HG02588 (cell line): ENCODE results near the gene ZNF816.
"Not testable (repeated sequence)": the region's sequence is repeated elsewhere in the genome, so short reads cannot be mapped to it uniquely, and the experiment has no call there.

Source experiments
- ATAC-seq: cut with Tn5 transposase; IDR thresholded peaks from one replicate; pipeline ENCODE4 v1.9.1; 2021; ENCODE audit warnings: mild to moderate bottlenecking, moderate library complexity; ENCODE audit not compliant: unreplicated experiment

ZNF816 gene

GRCh38 chr19:52961981-52962380 lies 700 bp downstream of the ZNF816 start:
- ATAC-seq = no peak

DNA sequence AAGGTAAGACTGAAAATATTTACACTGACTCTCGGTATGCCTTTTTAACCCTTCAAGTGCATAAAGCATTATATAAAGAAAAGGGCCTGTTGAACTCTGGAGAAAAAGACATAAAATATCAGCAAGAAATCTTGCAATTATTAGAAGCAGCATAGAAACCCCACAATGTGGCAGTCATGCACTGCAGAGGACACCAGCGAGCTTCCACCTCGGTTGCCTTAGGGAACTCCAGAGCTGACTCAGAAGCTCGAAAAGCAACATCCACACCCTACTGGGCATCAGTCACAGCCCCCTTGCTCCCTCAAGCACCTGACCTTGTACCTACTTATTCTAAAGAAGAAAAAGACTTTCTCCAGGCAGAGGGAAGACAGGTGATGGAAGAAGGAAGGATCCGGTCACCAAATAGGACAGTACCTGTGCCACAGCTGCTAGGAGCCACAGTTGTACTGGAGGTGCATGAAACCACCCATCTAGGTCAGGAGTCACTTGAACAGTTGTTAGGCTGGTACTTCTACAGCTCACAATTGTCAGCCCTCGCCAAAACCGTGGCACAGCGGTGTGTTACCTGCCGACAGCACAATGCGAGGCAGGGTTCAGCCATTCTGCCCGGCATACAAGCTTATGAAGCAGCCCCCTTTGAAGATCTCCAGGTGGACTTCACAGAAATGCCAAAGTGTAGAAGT lies 2.9 kb downstream of the ZNF816 start:
- no peak for ATAC-seq

- ATAC-seq = no peak
These were observed 5.1 kb downstream of the ZNF816 start for GRCh38 chr19:52957591-52957990.

DNA sequence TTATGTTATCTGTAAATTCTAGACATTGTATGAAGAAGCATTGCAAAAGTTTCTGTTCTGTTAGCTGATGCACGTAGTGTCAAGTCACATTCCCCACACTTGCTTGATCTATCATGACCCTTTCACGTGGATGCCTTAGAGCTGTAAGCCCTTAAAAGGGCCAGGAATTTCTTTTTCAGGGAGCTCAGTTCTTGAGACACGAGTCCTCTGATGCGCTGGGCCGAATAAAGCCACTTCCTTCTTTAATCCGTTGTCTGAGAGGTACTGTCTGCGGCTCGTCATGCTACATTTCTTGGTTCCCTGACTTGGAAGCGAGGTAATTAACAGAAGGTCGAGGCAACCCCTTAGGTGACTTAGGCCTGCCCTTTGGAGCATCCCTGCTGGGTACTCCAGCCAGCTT lies 5.8 kb downstream of the ZNF816 start:
- ATAC-seq = no peak

DNA sequence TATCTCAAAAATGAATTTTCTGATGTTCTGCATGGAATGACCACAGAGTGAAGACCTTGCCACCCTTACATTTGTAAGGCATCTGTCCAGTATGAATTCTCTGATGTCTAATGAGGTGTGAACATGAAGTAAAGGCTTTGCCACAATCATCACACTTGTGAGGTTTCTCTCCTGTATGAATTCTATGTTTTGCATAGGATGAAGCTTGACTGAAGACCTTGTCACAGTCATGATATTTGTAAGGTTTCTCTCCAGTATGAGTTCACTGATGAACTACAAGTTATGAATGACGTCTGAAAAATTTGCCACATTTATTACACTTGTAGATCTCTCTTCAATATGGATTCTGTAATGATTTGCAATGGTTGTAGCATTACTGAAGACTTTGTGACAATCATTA lies 13.3 kb downstream of the ZNF816 start:
- ATAC-seq = no peak

GRCh38 chr19:52948025-52948770 lies 14.5 kb downstream of the ZNF816 start:
- no peak for ATAC-seq

- no peak for ATAC-seq
These were observed 16.1 kb downstream of the ZNF816 start for GRCh38 chr19:52946322-52947310.

DNA sequence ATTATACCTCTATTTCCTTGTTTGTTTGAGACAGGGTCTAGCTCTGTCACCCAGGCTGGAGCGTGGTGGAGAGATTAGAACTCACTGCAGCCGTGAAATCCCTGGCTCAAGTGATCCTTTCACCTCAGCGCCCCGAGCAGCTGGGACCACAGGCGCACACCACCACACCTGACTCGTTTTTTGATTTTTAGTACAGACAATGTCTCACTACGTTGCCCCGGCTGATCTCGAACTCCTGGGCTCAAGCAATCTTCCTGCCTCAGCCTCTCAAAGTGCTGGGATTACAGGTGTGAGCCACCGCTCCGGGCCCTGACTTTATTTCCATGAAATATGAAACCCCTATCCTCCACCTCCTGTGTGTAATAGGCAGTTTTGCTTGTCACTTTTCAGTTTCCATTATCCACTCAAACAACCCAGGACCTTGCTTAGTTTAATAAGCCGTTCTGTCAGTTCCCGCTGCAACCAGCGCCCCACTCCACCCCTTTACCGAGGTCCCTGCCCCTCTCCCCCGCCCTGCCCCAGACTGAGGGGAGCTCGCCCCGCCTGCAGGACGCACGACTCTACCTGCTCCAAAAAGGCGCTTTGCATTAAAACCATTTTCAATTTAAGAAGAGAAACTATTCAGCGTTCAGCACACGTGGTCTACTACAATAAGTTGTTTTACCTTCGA lies 16.9 kb downstream of the ZNF816 start:
- ATAC-seq = no peak

DNA sequence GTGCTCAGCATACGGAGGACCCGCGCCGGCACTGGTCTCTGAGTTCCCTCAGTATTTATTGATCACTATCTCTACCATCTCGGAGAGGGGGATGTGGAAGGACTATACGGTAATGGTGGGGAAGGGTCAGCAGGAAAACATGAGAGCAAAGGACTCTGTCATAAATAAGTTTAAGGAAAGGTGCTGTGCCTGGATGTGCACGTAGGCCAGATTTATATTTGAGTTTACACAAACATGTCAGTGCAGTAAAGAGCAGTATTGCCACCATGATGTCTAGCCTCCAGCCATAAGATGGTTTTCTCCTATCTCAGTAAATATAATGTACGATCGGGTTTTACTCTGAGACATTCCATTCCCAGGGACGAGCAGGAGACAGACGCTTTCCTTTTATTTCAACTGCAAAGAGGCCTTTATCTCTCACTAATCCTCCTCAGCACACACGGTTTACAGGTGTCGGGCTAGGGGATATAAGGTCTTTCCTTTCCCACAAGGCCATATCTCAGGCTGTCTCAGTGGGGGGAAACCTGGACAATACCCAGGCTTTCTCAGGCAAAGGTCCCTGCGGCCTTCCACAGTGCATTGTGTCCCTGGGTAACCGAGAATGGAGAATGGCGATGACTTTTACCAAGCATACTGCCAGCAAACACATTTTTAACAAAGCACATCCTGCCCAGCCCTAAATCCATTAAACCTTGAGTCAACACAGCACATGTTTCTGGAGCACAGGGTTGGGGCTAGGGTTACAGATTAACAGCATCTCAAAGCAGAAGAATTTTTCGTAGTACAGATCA lies 17.8 kb downstream of the ZNF816 start:
- ATAC-seq = not testable (repeated sequence)

- no peak for ATAC-seq
These were observed 18.6 kb downstream of the ZNF816 start for GRCh38 chr19:52943884-52944643.

- no peak for ATAC-seq
These were observed 19.4 kb downstream of the ZNF816 start for GRCh38 chr19:52943134-52943883.

- peak; percentile 85 for ATAC-seq
These were observed 20.1 kb downstream of the ZNF816 start for GRCh38 chr19:52942386-52943133.

GRCh38 chr19:52941941-52942385 lies 20.7 kb downstream of the ZNF816 start:
- ATAC-seq = peak; percentile 20

DNA sequence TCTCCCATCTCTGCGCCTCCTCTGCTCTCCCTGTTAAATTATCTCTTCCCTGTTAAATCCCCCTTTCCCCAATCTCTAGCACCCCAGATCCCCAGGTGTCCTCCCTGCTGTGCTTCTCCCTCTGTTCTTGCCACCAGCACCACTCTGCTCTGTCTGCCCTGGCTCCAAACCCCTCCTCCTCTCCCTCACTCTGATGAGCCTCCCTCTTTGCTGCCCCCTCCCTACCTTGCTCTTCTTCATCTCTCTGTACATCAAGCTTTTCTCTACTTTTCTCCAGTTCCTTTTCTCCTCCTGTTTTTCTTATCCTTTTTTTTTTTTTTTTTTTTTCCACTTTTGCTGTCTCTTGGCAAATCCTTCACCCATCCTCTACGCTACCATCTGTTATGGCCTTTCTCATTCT lies 21.2 kb downstream of the ZNF816 start:
- not testable (repeated sequence) for ATAC-seq

GRCh38 chr19:52940905-52941304 lies 21.8 kb downstream of the ZNF816 start:
- ATAC-seq = not testable (repeated sequence)

DNA sequence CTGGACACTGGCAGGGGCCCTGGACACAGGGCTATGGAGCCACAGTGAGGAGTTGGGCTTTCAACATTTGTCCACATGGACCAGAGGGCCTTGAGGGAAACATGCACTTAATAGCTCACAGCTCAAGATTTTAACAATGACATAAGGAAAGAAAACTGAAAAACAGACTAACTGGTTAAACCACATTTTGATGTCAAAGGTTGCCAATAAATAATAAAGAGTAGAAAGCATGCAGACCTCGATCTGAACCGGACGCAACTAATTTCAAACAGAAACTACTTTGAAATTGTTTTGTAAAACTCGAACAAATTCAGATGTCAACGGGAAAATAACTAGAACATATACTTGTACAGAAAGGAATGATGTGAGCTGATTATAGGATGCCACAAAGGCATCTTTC lies 23.9 kb downstream of the ZNF816 start:
- ATAC-seq = no peak

DNA sequence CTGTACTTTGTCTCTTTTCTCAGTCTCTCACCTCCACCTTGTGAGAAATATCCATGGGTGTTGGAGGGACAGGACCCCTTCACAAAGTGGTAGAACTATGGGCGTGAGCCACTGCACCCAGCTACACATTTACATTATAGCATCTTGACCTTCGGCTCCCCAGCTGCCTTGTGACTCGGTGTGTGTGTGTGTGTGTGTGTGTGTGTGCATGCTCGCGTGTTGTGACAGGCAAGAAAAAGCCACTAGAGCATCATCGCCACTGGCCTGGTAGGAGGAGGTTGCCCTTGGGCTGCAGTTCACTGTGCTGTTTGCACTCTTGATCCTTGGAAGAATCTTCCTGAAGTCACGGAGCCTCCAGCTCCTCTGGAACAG lies 25.7 kb downstream of the ZNF816 start:
- no peak for ATAC-seq
